K562 (cell line): ENCODE data around the gene SNX9. TPM values are rescaled to one million over a fixed set of nuclear protein-coding genes. Genes with fewer than 3 reads are reported as not detected.

Experiments used
- ATAC-seq: fragments of 200-7000 bp; cut with Tn5 transposase; 3 replicates; pipeline ENCODE4 v1.9.1; 2020; ENCODE audit warnings: moderate library complexity
- BruUV-seq: library from RNA; stranded (reverse); fragments of 400-500 nt; replicated peaks from 2 replicates; lab custom pipeline; 2021; lab: Mats Ljungman, UMichigan
- CTCF ChIA-PET: fragments of 300-600 bp; formaldehyde crosslinking; extraction: SDS; loops from one replicate; lab custom pipeline; 2021; ENCODE audit warnings: low intra/inter-chr PET ratio; lab: Yijun Ruan, JAX
- POLR2A ChIA-PET: fragments of 300-600, 350-650 bp; sonication (Branson Sonifier 250); formaldehyde crosslinking; extraction: SDS; loops from one replicate; lab custom pipeline; 2021; ENCODE audit warnings: antibody characterized with exemption, inconsistent platforms; lab: Yijun Ruan, JAX
- DNase-seq, 4 experiments: peaks; one replicate each; pipeline versions ENCODE4 v3.0.0 to v3.0.0-alpha.2; 2011 to 2018; ENCODE audit warnings: low spot score in 3 of 4, mixed read lengths in 3 of 4; ENCODE audit errors: extremely low read depth in 1 of 4
- FAIRE-seq: peaks from 2 replicates; lab custom pipeline; 2011; peaks lifted over from hg19 to GRCh38; lab: Jason Lieb, UNC
- H2AFZ ChIP-seq: 2 replicates; pipeline ENCODE4 v1.6.0; 2011; ENCODE audit warnings: low read depth, low read length, control low read depth, inconsistent platforms
- H3K27ac ChIP-seq: fragments of 200-600 bp; 3 replicates; pipeline ENCODE4 v1.8.0; 2011; ENCODE audit warnings: low read depth, mild to moderate bottlenecking, control low read depth, inconsistent platforms, low read length, moderate library complexity, mixed read lengths; ENCODE audit errors: extremely low read depth
- H3K27me3 ChIP-seq, 2 experiments: fragments of 300-600 bp in 1 of 2; 2 replicates in 1 of 2; 3 replicates in 1 of 2; pipeline versions ENCODE4 v1.6.0 to v1.8.0; 2011; ENCODE audit warnings: inconsistent platforms in 2 of 2, low read length in 2 of 2, mild to moderate bottlenecking in 1 of 2, mixed read lengths in 1 of 2, moderate library complexity in 1 of 2; ENCODE audit not compliant: control insufficient read depth in 2 of 2, insufficient read depth in 2 of 2
- H3K36me3 ChIP-seq: fragments of 300-600 bp; 3 replicates; pipeline ENCODE4 v1.8.0; 2011; ENCODE audit warnings: mild to moderate bottlenecking, low read length, inconsistent platforms; ENCODE audit not compliant: control insufficient read depth, insufficient read depth
- H3K4me1 ChIP-seq, 2 experiments: fragments of 200-600 bp in 1 of 2; replicated peaks in 1 of 2; 2 replicates in 1 of 2; 3 replicates in 1 of 2; pipeline versions ENCODE4 v1.5.1 to v1.8.0; 2011; ENCODE audit warnings: inconsistent platforms in 2 of 2, low read length in 2 of 2, mild to moderate bottlenecking in 1 of 2, mixed read lengths in 1 of 2, moderate library complexity in 1 of 2; ENCODE audit not compliant: control insufficient read depth in 2 of 2, insufficient read depth in 2 of 2
- H3K4me2 ChIP-seq: 2 replicates; pipeline ENCODE4 v1.6.1; 2011; ENCODE audit warnings: low read length, control low read depth, inconsistent platforms, mixed read lengths; ENCODE audit not compliant: insufficient read depth
- H3K4me3 ChIP-seq: fragments of 200-600 bp; sonication (generic), shearing (Covaris generic); 2 replicates; pipeline ENCODE4 v1.5.1; 2016; ENCODE audit warnings: control low read depth, inconsistent platforms
- H3K79me2 ChIP-seq: fragments of 200-600 bp; 3 replicates; pipeline ENCODE4 v1.8.0; 2011; ENCODE audit warnings: low read length, inconsistent platforms; ENCODE audit not compliant: control insufficient read depth, insufficient read depth
- H3K9ac ChIP-seq, 2 experiments: 2 replicates each; pipeline versions ENCODE4 v1.6.0 to v1.6.1; 2011; ENCODE audit warnings: low read depth in 2 of 2, low read length in 2 of 2, control low read depth in 1 of 2, inconsistent platforms in 1 of 2, mild to moderate bottlenecking in 1 of 2, mixed read lengths in 1 of 2; ENCODE audit not compliant: insufficient read depth in 1 of 2
- H3K9me1 ChIP-seq: one replicate; pipeline ENCODE4 v1.6.0; 2011; ENCODE audit warnings: inconsistent platforms, mild to moderate bottlenecking, low read length, moderate library complexity; ENCODE audit not compliant: control insufficient read depth, insufficient read depth
- H3K9me3 ChIP-seq: replicated peaks from 2 replicates; pipeline ENCODE4 v1.5.1; 2011; ENCODE audit warnings: low read depth, low read length, inconsistent platforms; ENCODE audit not compliant: control insufficient read depth, insufficient read depth
- H4K20me1 ChIP-seq: replicated peaks from 2 replicates; pipeline ENCODE4 v1.6.1; 2011; ENCODE audit warnings: low read length, inconsistent platforms, mixed read lengths; ENCODE audit not compliant: control insufficient read depth, insufficient read depth
- CBX3 ChIP-seq, 2 experiments: IDR thresholded peaks; 1 replicate in 1 of 2; 2 replicates in 1 of 2; pipeline ENCODE4 v1.6.1; 2012; ENCODE audit warnings: inconsistent platforms in 2 of 2, low read length in 2 of 2, borderline replicate concordance in 1 of 2, control low read depth in 1 of 2
- CBX8 ChIP-seq: fragments of 200-600 bp; sonication (generic); IDR thresholded peaks from 2 replicates; pipeline ENCODE4 v1.6.1; 2012; ENCODE audit warnings: borderline replicate concordance, mixed run types, low read depth, mild to moderate bottlenecking, moderate library complexity, mixed read lengths, low read length, control low read depth, inconsistent platforms; ENCODE audit not compliant: poor library complexity, severe bottlenecking; ENCODE audit errors: extremely low read depth
- DIDO1 ChIP-seq: fragments of 450-650 bp; IDR thresholded peaks from 2 replicates; pipeline ENCODE4 v1.6.1; 2016; ENCODE audit warnings: low read depth, missing biosample characterization, missing genetic modification characterization
- HNRNPH1 ChIP-seq: fragments of 200-400 bp; formaldehyde crosslinking; optimal IDR thresholded peaks from 2 replicates; pipeline ENCODE3; 2017; ENCODE audit warnings: low read depth, mild to moderate bottlenecking, low read length, moderate library complexity
- KAT8 ChIP-seq: fragments of 450-650 bp; IDR thresholded peaks from 2 replicates; pipeline ENCODE4 v1.6.1; 2016; ENCODE audit warnings: low read depth, mild to moderate bottlenecking
- LARP7 ChIP-seq: fragments of 450-650 bp; IDR thresholded peaks from 2 replicates; pipeline ENCODE4 v1.6.1; 2016
- MCM7 ChIP-seq, 2 experiments: fragments of 450-650 bp; IDR thresholded peaks; 2 replicates each; pipeline ENCODE4 v1.6.1; 2016 to 2018
- PHB2 ChIP-seq: fragments of 450-650 bp; IDR thresholded peaks from 2 replicates; pipeline ENCODE4 v1.6.1; 2017; ENCODE audit warnings: low read depth
- RB1 ChIP-seq: fragments of 450-650 bp; IDR thresholded peaks from 2 replicates; pipeline ENCODE4 v1.6.1; 2017; ENCODE audit warnings: low read depth, mild to moderate bottlenecking
- SIRT6 ChIP-seq: IDR thresholded peaks from one replicate; pipeline ENCODE4 v1.6.1; 2012; ENCODE audit warnings: low read depth, mild to moderate bottlenecking, control low read depth, inconsistent platforms, low read length, moderate library complexity
- SMAD2 ChIP-seq: fragments of 150-350 bp; IDR thresholded peaks from 2 replicates; pipeline ENCODE4 v1.6.1; 2014; ENCODE audit warnings: low read depth, mild to moderate bottlenecking, low read length
- SMARCB1 ChIP-seq: IDR thresholded peaks from 2 replicates; pipeline ENCODE4 v1.6.1; 2011; ENCODE audit warnings: improper control_type of control experiment, low read depth; ENCODE audit not compliant: insufficient read length
- ZKSCAN3 ChIP-seq: fragments of 250-450 bp; sonication (Bioruptor Pico); IDR thresholded peaks from 2 replicates; pipeline ENCODE4 v1.4.0; 2020
- ZNF143 ChIP-seq: sonication (generic); formaldehyde crosslinking; IDR thresholded peaks from 2 replicates; pipeline ENCODE4 v1.9.0; 2022; ENCODE audit warnings: mild to moderate bottlenecking, missing genetic modification reagents
- ZNF232 ChIP-seq: sonication (generic); formaldehyde crosslinking; IDR thresholded peaks from 2 replicates; pipeline ENCODE4 v1.8.0; 2022; ENCODE audit warnings: mild to moderate bottlenecking, missing genetic modification reagents
- ZNF347 ChIP-seq: fragments of 450-650 bp; formaldehyde crosslinking; IDR thresholded peaks from 2 replicates; pipeline ENCODE4 v1.4.0; 2020; ENCODE audit warnings: low read depth, mild to moderate bottlenecking, moderate library complexity
- ZNF707 ChIP-seq: fragments of 250-450 bp; sonication (Bioruptor Pico); conservative IDR thresholded peaks from 2 replicates; pipeline ENCODE4 v1.8.0; 2022; ENCODE audit warnings: inconsistent platforms, mild to moderate bottlenecking, moderate library complexity
- ZNF785 ChIP-seq: fragments of 250-450 bp; sonication (Bioruptor Pico); IDR thresholded peaks from 2 replicates; pipeline ENCODE4 v1.4.0; 2020; ENCODE audit warnings: mild to moderate bottlenecking
- WGBS: fragments of 100-300 bp; shearing (Covaris generic); methylation state at CpG from one replicate; pipeline ENCODE4 v1.1.6; 2016; ENCODE audit warnings: low coverage, mixed read lengths; ENCODE audit not compliant: insufficient coverage; ENCODE audit errors: missing lambda C conversion rate; 5-methylcytosine and 5-hydroxymethylcytosine counted together
- in situ Hi-C: fragments of 300-500 bp; cut with MboI; formaldehyde crosslinking; loops from 4 replicates; pipeline ENCODE4 v1.15.0; 2018; ENCODE audit warnings: inconsistent platforms, mixed read lengths
- intact Hi-C: fragments of 100-400 bp; cut with micrococcal nuclease; formaldehyde crosslinking; loops from 2 replicates; pipeline ENCODE4 v1.14.2; 2022
- polyA plus RNA-seq, 8 experiments: library from polyadenylated mRNA; depleted of rRNA in 4 of 8; stranded (reverse) in 5 of 8; unstranded in 3 of 8; fragments of >200 nt; fragmentation: Nextera tagmentation in 2 of 8; fragmentation: Illumina TruSeq in 1 of 8; extraction: Ambion mirVana in 2 of 8; extraction: Trizol in 1 of 8; gene quantifications; 2 replicates each; pipeline versions ENCODE4 v1.2.1 to v1.2.3, GENCODE V29; 2011 to 2014; ENCODE audit warnings: inconsistent platforms in 1 of 8, missing spikeins in 1 of 8
- total RNA-seq, 7 experiments: library from RNA; depleted of rRNA in 6 of 7; stranded (reverse); fragments of >200 nt in 6 of 7; fragmentation: Illumina TruSeq in 2 of 7; extraction: Trizol in 2 of 7; gene quantifications; 2 replicates each; pipeline versions ENCODE4 v1.2.1 to v1.2.3, GENCODE V29; 2011 to 2021; ENCODE audit warnings: low replicate concordance in 1 of 7

Gene SNX9
- total and polyA plus RNA-seq, 9 of the 15 experiments (the other 6 are each of a cell fraction or from before 2014, with no cell fraction given), result 6.0 to 81.7 (median 57.1) TPM

- ATAC-seq (no peak), FAIRE-seq (no peak), DNase-seq (no peak)
- POLR2A ChIA-PET, result interaction anchor here (2.9 kb wide), 1 partner anchor 10 kb away, joined by 9 read pairs; no protein-coding TSS in a partner anchor
- Histone ChIP-seq H3K4me3 (no peak overlapping the region), H3K79me2 (no peaks in the 10 kb centered on the region), H3K27ac (no peak overlapping the region), H3K36me3 (no peaks in the 10 kb centered on the region), H3K4me1 (peaks cover 10 to 21% of the 10 kb centered on the region in 2 experiments), H4K20me1 (no peaks in the 10 kb centered on the region), H3K9ac (peak overlapping the region in 1 of 2 experiments; percentile 65; a peak in 1 of 4 replicates), H3K4me2 (no peak overlapping the region), H2AFZ (no peak overlapping the region), H3K27me3 (no peaks in the 10 kb centered on the region; a peak in 1 of 5 replicates), H3K9me1 (no peaks in the 10 kb centered on the region), H3K9me3 (no peaks in the 10 kb centered on the region)
- TF ChIP-seq LARP7, result no peak
- no peak for TF ChIP-seq MCM7 (IDR thresholded peaks at IDR 0.05)
- TF ChIP-seq SMAD2, result no peak
- TF ChIP-seq PHB2, result no peak
- TF ChIP-seq ZKSCAN3, result no peak
- TF ChIP-seq KAT8, result no peak
- no peak for TF ChIP-seq SMARCB1
- TF ChIP-seq SIRT6, result no peak
- no peak for TF ChIP-seq DIDO1 (tag)
- no peak for TF ChIP-seq ZNF785 (CRISPR knock-in tag)
- no peak for TF ChIP-seq CBX3 (IDR thresholded peaks at IDR 0.05; ENCODE audit: borderline replicate concordance in 1 of 2, low read length in 2 of 2)
- no peak for TF ChIP-seq HNRNPH1
- TF ChIP-seq CBX8, result no peak
- no peak for TF ChIP-seq ZNF707 (CRISPR knock-in tag)
- TF ChIP-seq RB1, result no peak
- no peak for TF ChIP-seq ZNF347
- TF ChIP-seq ZNF232 (CRISPR knock-in tag), result no peak
- no peak for TF ChIP-seq ZNF143 (CRISPR knock-in tag)
- intact Hi-C loops, result no loop called here
- WGBS, result 60% methylated on average over 5 of the region's 8 CpGs
- in situ Hi-C loops, result no loop called here
- BruUV-seq, result no TSS peak
- CTCF ChIA-PET, result no interaction called here
Measured at GRCh38 chr6:157966589-157966977, 143.5 kb downstream of the SNX9 start.
